Calu3 (cell line): ENCODE data around the gene PLCB3. TPM values are rescaled to one million over a fixed set of nuclear protein-coding genes. Genes with fewer than 3 reads are reported as not detected.
A peak's percentile ranks its signal among the peaks of the same experiment; 100 is the strongest.

ENCODE experiments used
- BruUV-seq: library from RNA; stranded (reverse); fragments of 400-500 nt; replicated peaks from 2 replicates; lab custom pipeline; 2021; lab: Mats Ljungman, UMichigan
- CTCF ChIA-PET: fragments of 300-600 bp; sonication (Branson Sonifier 250); formaldehyde crosslinking; loops from one replicate; lab custom pipeline; 2022; ENCODE audit warnings: antibody characterized with exemption; lab: Charles Lee
- DNase-seq: peaks from one replicate; pipeline ENCODE4 v3.0.0; 2022
- H3K27ac Mint-ChIP-seq: one replicate; pipeline ENCODE4 v1.8.0; 2022; ENCODE audit warnings: mixed read lengths; ENCODE audit not compliant: unreplicated experiment
- H3K27me3 Mint-ChIP-seq: one replicate; pipeline ENCODE4 v1.8.0; 2022; ENCODE audit warnings: mixed read lengths; ENCODE audit not compliant: unreplicated experiment
- H3K36me3 Mint-ChIP-seq: one replicate; pipeline ENCODE4 v1.8.0; 2022; ENCODE audit warnings: mild to moderate bottlenecking, moderate library complexity, mixed read lengths; ENCODE audit not compliant: insufficient read depth, unreplicated experiment
- H3K4me1 Mint-ChIP-seq: one replicate; pipeline ENCODE4 v1.8.0; 2022; ENCODE audit warnings: mild to moderate bottlenecking, low read depth, mixed read lengths; ENCODE audit not compliant: unreplicated experiment
- H3K4me3 Mint-ChIP-seq: one replicate; pipeline ENCODE4 v1.8.0; 2022; ENCODE audit warnings: mild to moderate bottlenecking, low read depth, moderate library complexity, mixed read lengths; ENCODE audit not compliant: unreplicated experiment
- H3K9me3 Mint-ChIP-seq: one replicate; pipeline ENCODE4 v1.8.0; 2022; ENCODE audit warnings: low read depth, mixed read lengths; ENCODE audit not compliant: unreplicated experiment
- intact Hi-C: fragments of 100-400 bp; cut with micrococcal nuclease; formaldehyde crosslinking; loops from one replicate; pipeline ENCODE4 v1.10.0; 2022; ENCODE audit not compliant: unreplicated experiment
- total RNA-seq: library from RNA; stranded (reverse); gene quantifications from 2 replicates; pipeline ENCODE4 v1.2.3, GENCODE V29; 2022
- TF ChIP-seq, protein P1 (sequence below): fragments of 200-600 bp; IDR thresholded peaks from one replicate; pipeline ENCODE4 v1.8.0; 2022; ENCODE audit warnings: antibody characterized with exemption; ENCODE audit not compliant: unreplicated experiment

Gene PLCB3
- total RNA-seq, 1 experiment from 2014 or later = 39.5 TPM

DNA sequence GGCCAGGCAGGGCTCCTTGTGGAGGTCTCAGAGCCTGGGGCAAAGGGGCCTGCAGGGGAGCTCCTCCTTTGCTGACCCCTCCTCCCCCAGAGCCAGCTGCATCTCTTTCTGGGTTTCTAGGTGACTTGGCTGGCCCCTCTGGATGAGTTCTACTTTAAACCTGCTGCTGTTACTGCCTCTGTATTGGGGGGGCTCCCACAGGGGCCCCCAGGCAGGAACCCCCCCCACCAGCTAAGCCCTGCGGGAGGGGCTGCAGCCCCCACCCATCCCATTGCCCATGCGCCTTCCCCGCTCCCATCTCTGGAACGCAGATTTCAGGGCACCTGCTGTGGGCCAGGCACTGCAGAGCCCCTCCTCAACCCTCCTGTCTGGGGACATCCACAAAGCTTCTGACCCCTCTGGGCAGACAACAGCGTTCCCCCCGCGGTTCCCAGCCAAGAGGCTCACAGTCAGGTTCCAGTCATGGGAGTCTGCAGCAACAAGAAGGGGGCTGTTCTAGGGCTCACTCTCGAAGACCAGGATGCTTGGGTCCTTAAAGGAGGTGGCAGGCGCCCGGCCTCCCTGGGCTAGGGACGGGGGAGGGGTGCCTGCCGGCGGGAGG, 815 bp upstream of the PLCB3 start:
- TF ChIP-seq, protein P1, sequence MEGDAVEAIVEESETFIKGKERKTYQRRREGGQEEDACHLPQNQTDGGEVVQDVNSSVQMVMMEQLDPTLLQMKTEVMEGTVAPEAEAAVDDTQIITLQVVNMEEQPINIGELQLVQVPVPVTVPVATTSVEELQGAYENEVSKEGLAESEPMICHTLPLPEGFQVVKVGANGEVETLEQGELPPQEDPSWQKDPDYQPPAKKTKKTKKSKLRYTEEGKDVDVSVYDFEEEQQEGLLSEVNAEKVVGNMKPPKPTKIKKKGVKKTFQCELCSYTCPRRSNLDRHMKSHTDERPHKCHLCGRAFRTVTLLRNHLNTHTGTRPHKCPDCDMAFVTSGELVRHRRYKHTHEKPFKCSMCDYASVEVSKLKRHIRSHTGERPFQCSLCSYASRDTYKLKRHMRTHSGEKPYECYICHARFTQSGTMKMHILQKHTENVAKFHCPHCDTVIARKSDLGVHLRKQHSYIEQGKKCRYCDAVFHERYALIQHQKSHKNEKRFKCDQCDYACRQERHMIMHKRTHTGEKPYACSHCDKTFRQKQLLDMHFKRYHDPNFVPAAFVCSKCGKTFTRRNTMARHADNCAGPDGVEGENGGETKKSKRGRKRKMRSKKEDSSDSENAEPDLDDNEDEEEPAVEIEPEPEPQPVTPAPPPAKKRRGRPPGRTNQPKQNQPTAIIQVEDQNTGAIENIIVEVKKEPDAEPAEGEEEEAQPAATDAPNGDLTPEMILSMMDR = no peak
- Mint-ChIP-seq H3K4me1 (peaks cover 11% of the 10 kb centered on the region), H3K9me3 (no peaks in the 10 kb centered on the region), H3K27me3 (no peaks in the 10 kb centered on the region), H3K4me3 (peak overlapping the region; percentile 90), H3K27ac (no peak overlapping the region), H3K36me3 (peaks cover 83% of the 10 kb centered on the region)
- no peak for DNase-seq
- intact Hi-C loops = no loop called here
- CTCF ChIA-PET = interaction anchor here (0.6 to 1.1 kb wide), 3 partner anchors 17 to 34 kb away, joined by 3 to 8 read pairs (median 3); partner anchors contain the start of gene BAD
- no TSS peak for BruUV-seq

DNA sequence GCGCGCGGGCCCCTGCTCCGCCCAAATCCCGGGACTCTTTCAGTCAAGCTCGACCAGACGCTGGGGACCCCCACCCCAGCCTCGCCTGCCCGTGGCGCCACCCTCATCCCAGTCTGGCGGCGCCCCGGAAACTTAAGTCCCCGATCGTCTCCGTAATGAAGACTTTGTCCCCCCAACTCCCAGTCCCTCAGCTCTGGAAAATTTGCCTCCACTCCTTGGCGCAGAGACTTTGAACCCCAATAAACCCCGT, 348 bp downstream of the PLCB3 start:
- peak overlapping the region; percentile 90 for H3K4me3 Mint-ChIP-seq
- no peaks in the 10 kb centered on the region for H3K9me3 Mint-ChIP-seq
- no peak for DNase-seq
- TF ChIP-seq, protein P1 = no peak
- H3K27ac Mint-ChIP-seq = peak overlapping the region; percentile 74
- CTCF ChIA-PET = interaction anchor here (0.9 to 1.8 kb wide), 6 partner anchors 10 to 53 kb away, joined by 3 to 16 read pairs (median 6); partner anchors contain the start of genes BAD and FKBP2
- H3K4me1 Mint-ChIP-seq = peaks cover 11% of the 10 kb centered on the region
- H3K36me3 Mint-ChIP-seq = peaks cover 72% of the 10 kb centered on the region
- intact Hi-C loops = no loop called here
- H3K27me3 Mint-ChIP-seq = no peaks in the 10 kb centered on the region
- BruUV-seq = no TSS peak

DNA sequence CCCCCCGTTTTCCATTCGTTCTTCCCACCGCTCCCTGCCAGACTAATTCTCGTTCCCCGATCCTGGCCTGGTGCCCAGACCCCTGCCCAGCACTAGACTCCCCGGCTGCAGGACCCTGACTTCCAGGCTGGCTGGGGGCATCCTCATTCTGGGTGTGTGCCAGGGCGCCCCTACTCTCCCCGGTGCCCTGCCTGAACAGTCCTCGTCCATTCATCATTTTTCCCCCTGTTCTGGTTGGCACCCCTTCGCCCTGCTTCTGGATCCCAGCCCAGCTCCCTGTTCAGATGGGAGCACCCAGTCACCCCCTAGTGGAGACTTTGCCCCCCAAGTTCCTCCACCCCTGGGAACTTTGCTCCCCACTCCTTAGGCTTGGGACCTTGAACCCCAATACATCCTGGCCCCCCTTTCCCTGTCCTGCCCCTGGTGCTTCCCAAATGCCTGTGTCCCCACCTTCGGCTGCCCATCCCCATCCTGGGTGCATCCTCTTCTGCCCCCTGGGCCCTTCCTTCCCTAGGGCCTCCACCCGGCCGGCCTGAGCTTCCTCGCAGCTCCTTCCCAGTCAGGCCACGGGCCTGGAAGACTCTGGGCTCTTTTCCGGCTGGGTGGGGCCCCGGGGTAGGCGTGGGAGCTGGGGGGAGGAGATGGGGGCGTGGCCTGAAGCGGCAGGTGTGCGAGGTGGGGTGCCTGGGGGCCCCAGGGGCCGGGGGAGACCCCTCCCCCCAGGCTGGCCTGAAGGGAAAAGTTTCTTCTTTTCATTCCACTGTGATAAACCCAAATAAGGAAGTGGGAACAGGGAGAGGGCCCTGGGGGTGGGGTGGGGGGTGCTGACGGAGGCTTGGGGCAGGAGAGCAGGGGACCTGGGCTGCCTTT, 908 bp downstream of the PLCB3 start:
- TF ChIP-seq, protein P1 = no peak
- CTCF ChIA-PET = interaction anchor here (0.7 to 1.8 kb wide), 6 partner anchors 11 to 103 kb away, joined by 3 to 16 read pairs (median 6); partner anchors contain the start of gene FKBP2
- peak; percentile 75 for DNase-seq
- Mint-ChIP-seq H3K9me3 (no peaks in the 10 kb centered on the region), H3K27ac (peak overlapping the region; percentile 74), H3K4me1 (peaks cover 11% of the 10 kb centered on the region), H3K4me3 (peak overlapping the region; percentile 90), H3K27me3 (no peaks in the 10 kb centered on the region), H3K36me3 (peaks cover 66% of the 10 kb centered on the region)
- no TSS peak for BruUV-seq
- intact Hi-C loops = no loop called here

DNA sequence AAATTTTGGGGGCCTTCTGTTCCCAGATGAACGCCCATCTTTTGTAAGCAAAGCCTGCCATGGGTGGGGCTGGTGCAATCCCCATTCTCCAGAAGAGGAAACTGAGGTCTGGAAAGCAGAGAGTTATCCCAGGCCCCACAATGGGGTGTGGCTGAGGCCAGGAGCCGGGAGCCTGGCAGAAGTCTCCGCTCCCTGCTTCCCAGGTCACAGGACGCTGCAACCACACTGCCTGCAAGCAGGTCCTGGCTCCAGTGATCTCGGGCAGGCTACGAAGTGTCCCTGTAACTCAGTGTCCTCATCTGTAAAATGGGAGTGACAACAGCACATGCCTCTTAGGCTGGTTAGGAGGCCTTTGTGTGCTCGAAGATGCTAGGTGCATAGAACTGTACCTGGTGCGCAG, 1.7 kb downstream of the PLCB3 start:
- CTCF ChIA-PET = no interaction called here
- Mint-ChIP-seq H3K36me3 (peaks cover 58% of the 10 kb centered on the region), H3K4me3 (peak overlapping the region; percentile 90), H3K27me3 (no peaks in the 10 kb centered on the region), H3K27ac (no peak overlapping the region), H3K9me3 (no peaks in the 10 kb centered on the region), H3K4me1 (peaks cover 4% of the 10 kb centered on the region)
- TF ChIP-seq, protein P1 = no peak
- no TSS peak for BruUV-seq
- intact Hi-C loops = no loop called here
- DNase-seq = no peak
